PC-9 (cell line): ENCODE data around the gene SDK1. TPM values are rescaled to one million over a fixed set of nuclear protein-coding genes. Genes with fewer than 3 reads are reported as not detected.

ENCODE experiments used
- BruUV-seq: library from RNA; stranded (reverse); fragments of 400-500 nt; replicated peaks from 2 replicates; lab custom pipeline; 2021; lab: Mats Ljungman, UMichigan
- CTCF ChIA-PET: fragments of 300-600 bp; sonication (Branson Sonifier 250); formaldehyde crosslinking; loops from one replicate; lab custom pipeline; 2022; ENCODE audit warnings: antibody characterized with exemption; lab: Charles Lee
- POLR2A ChIA-PET: fragments of 300-600 bp; sonication (Branson Sonifier 250); formaldehyde crosslinking; loops from one replicate; lab custom pipeline; 2022; ENCODE audit warnings: antibody characterized with exemption; ENCODE audit not compliant: unreplicated experiment; lab: Charles Lee
- DNase-seq, 2 experiments: peaks; one replicate each; pipeline versions ENCODE4 v3.0.0 to v3.0.0-alpha.2; 2015 to 2022; ENCODE audit warnings: mixed read lengths in 1 of 2
- H2AFZ ChIP-seq: fragments of 200-600 bp; sonication (generic); 2 replicates; pipeline ENCODE4 v1.8.1; 2017; ENCODE audit warnings: antibody characterized with exemption
- H3F3A ChIP-seq: fragments of 200-600 bp; sonication (generic); 2 replicates; pipeline ENCODE4 v1.8.1; 2017; ENCODE audit warnings: antibody characterized with exemption, mild to moderate bottlenecking, low read depth; ENCODE audit not compliant: insufficient read depth
- H3K27ac ChIP-seq: fragments of 200-600 bp; sonication (generic); 2 replicates; pipeline ENCODE4 v1.6.1; 2016; ENCODE audit warnings: mixed run types
- H3K27me3 ChIP-seq: fragments of 200-600 bp; sonication (generic); 2 replicates; pipeline ENCODE4 v1.6.1; 2016; ENCODE audit warnings: low read depth, mixed run types; ENCODE audit not compliant: insufficient read depth
- H3K36me3 ChIP-seq: fragments of 200-600 bp; sonication (generic); 2 replicates; pipeline ENCODE4 v1.6.1; 2016; ENCODE audit warnings: low read depth, mixed run types
- H3K4me1 ChIP-seq: fragments of 200-600 bp; sonication (generic); replicated peaks from 2 replicates; pipeline ENCODE4 v1.6.1; 2016; ENCODE audit warnings: mixed run types; ENCODE audit not compliant: insufficient read depth
- H3K4me2 ChIP-seq: fragments of 200-600 bp; sonication (generic); 2 replicates; pipeline ENCODE4 v1.6.1; 2017; ENCODE audit warnings: mixed run types
- H3K4me3 ChIP-seq: fragments of 200-600 bp; sonication (generic); 2 replicates; pipeline ENCODE4 v1.6.1; 2016; ENCODE audit warnings: mixed run types
- H3K79me2 ChIP-seq: fragments of 200-600 bp; sonication (generic); 2 replicates; pipeline ENCODE4 v1.6.1; 2017; ENCODE audit warnings: low read depth, mixed run types
- H3K9me2 ChIP-seq: fragments of 200-600 bp; sonication (generic); 2 replicates; pipeline ENCODE4 v1.8.1; 2017; ENCODE audit warnings: mild to moderate bottlenecking; ENCODE audit not compliant: insufficient read depth
- H3K9me3 ChIP-seq: fragments of 200-600 bp; sonication (generic); 2 replicates; pipeline ENCODE4 v1.8.1; 2016; ENCODE audit warnings: low read depth; ENCODE audit not compliant: insufficient read depth
- H4K20me1 ChIP-seq: fragments of 200-600 bp; sonication (generic); 2 replicates; pipeline ENCODE4 v1.8.1; 2017; ENCODE audit not compliant: insufficient read depth
- EZH2 ChIP-seq: fragments of 200-600 bp; sonication (generic); IDR thresholded peaks from 2 replicates; pipeline ENCODE4 v1.8.0; 2017; ENCODE audit warnings: antibody characterized with exemption, low read depth
- intact Hi-C: fragments of 100-400 bp; cut with micrococcal nuclease; formaldehyde crosslinking; loops from one replicate; pipeline ENCODE4 v1.10.0; 2022; ENCODE audit not compliant: unreplicated experiment
- total RNA-seq: library from RNA; stranded (reverse); gene quantifications from 2 replicates; pipeline ENCODE4 v1.2.3, GENCODE V29; 2021
- TF ChIP-seq, protein P1 (sequence below): fragments of 200-600 bp; sonication (generic); conservative IDR thresholded peaks from 2 replicates; pipeline ENCODE4 v1.6.1; 2017; ENCODE audit warnings: mixed run types, antibody characterized with exemption, mild to moderate bottlenecking, moderate library complexity

Gene SDK1
- total RNA-seq, 1 experiment from 2014 or later, result not detected

DNA sequence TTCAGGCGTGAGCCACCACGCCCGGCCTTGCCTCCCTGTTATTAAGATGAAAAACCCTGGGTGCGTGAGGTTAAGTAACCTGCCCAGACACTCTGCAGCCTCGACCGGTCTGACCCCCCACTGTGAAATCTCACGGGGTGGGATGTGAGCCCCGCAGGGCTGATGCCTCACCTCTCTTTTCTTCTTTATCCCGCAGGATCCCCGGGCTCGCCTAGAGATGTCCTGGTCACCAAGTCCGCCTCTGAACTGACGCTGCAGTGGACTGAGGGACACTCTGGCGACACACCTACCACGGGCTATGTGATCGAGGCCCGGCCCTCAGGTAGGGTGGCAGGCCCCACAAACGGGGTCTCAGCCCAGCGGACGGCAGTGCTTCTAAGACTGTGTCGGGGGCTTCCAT lies 920.0 kb downstream of the SDK1 start:
- Histone ChIP-seq H4K20me1 (no peaks in the 10 kb centered on the region), H3K36me3 (no peaks in the 10 kb centered on the region), H3K79me2 (no peaks in the 10 kb centered on the region), H3K9me2 (no peaks in the 10 kb centered on the region), H3K9me3 (no peaks in the 10 kb centered on the region), H3K4me1 (no peaks in the 10 kb centered on the region), H3K4me2 (no peak overlapping the region), H3K27me3 (peaks cover 71% of the 10 kb centered on the region), H3F3A (no peaks in the 10 kb centered on the region), H3K27ac (no peak overlapping the region), H3K4me3 (no peak overlapping the region), H2AFZ (no peak overlapping the region)
- intact Hi-C loops, result no loop called here
- ChIA-PET CTCF (no interaction called here), POLR2A (no interaction called here)
- TF ChIP-seq EZH2, result no peak
- no peak for DNase-seq
- no TSS peak for BruUV-seq

DNA sequence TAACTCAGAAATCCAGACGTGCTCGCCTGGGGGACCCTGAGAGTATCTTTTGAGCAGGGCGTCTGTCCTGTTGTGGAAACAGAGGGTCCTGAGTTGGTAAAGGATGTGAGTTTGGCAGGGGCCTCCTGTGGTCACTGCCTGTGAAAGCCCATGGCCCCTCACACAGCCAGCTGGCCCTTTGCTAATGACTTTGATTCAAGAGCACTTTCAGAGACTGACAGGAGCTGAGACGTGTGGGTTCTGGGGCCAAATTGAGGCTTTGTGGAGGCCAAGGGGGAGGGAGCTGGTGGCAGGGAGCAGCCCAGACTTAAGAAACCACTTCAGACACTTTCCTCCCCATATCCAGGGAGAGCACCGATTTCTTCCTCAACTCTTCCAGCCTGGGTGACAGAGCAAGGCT lies 921.6 kb downstream of the SDK1 start:
- intact Hi-C loops, result no loop called here
- no peak overlapping the region for H3K4me2 ChIP-seq
- no peaks in the 10 kb centered on the region; the same call in 1 of the 2 replicates for H4K20me1 ChIP-seq
- H3K4me1 ChIP-seq, result no peaks in the 10 kb centered on the region
- H3K36me3 ChIP-seq, result no peaks in the 10 kb centered on the region
- H3K9me3 ChIP-seq, result no peaks in the 10 kb centered on the region
- no peak for TF ChIP-seq EZH2
- TF ChIP-seq, protein P1, sequence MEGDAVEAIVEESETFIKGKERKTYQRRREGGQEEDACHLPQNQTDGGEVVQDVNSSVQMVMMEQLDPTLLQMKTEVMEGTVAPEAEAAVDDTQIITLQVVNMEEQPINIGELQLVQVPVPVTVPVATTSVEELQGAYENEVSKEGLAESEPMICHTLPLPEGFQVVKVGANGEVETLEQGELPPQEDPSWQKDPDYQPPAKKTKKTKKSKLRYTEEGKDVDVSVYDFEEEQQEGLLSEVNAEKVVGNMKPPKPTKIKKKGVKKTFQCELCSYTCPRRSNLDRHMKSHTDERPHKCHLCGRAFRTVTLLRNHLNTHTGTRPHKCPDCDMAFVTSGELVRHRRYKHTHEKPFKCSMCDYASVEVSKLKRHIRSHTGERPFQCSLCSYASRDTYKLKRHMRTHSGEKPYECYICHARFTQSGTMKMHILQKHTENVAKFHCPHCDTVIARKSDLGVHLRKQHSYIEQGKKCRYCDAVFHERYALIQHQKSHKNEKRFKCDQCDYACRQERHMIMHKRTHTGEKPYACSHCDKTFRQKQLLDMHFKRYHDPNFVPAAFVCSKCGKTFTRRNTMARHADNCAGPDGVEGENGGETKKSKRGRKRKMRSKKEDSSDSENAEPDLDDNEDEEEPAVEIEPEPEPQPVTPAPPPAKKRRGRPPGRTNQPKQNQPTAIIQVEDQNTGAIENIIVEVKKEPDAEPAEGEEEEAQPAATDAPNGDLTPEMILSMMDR, result no peak
- no TSS peak for BruUV-seq
- H3K27ac ChIP-seq, result no peak overlapping the region
- no peak overlapping the region for H3K4me3 ChIP-seq
- no peaks in the 10 kb centered on the region for H3K79me2 ChIP-seq
- peaks cover 80% of the 10 kb centered on the region for H3K27me3 ChIP-seq
- CTCF ChIA-PET, result no interaction called here
- POLR2A ChIA-PET, result no interaction called here
- H3F3A ChIP-seq, result no peaks in the 10 kb centered on the region
- no peak overlapping the region for H2AFZ ChIP-seq
- H3K9me2 ChIP-seq, result no peaks in the 10 kb centered on the region
- no peak for DNase-seq

DNA sequence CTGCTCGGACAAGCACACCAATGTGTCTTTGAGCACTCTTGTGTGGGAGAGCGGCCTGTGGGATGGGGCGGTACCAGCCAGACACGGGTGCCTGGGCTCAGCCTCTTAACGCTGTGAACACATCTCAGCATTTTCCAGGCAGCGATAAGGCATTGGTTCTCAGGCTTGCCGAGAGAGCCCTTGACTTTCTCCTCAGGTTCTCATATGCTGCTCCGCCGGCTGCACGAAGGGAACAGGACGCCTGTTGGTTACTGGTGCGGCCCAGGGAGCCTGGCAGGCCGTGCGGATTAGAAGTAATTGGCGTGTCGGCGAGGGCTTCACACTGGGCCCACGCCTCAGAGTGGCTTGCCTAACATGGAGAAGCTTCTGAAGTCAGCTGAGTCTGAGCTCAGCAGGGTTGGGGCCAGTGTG lies 924.3 kb downstream of the SDK1 start:
- no peaks in the 10 kb centered on the region for H3K36me3 ChIP-seq
- no peak for DNase-seq
- POLR2A ChIA-PET, result no interaction called here
- no peaks in the 10 kb centered on the region for H3K9me3 ChIP-seq
- no peak overlapping the region for H2AFZ ChIP-seq
- H3K4me3 ChIP-seq, result no peak overlapping the region
- H3K4me1 ChIP-seq, result no peaks in the 10 kb centered on the region
- peaks cover 84% of the 10 kb centered on the region for H3K27me3 ChIP-seq
- no peak overlapping the region for H3K27ac ChIP-seq
- TF ChIP-seq EZH2, result no peak
- TF ChIP-seq, protein P1, result no peak
- no peaks in the 10 kb centered on the region for H3F3A ChIP-seq
- H3K79me2 ChIP-seq, result no peaks in the 10 kb centered on the region
- no peaks in the 10 kb centered on the region for H3K9me2 ChIP-seq
- BruUV-seq, result no TSS peak
- no peaks in the 10 kb centered on the region; the same call in 1 of the 2 replicates for H4K20me1 ChIP-seq
- CTCF ChIA-PET, result no interaction called here
- intact Hi-C loops, result no loop called here
- no peak overlapping the region for H3K4me2 ChIP-seq
